Prostate gland (tissue), 2 donors: ENCODE data around the gene BPIFB3.
A peak's percentile ranks its signal among the peaks of the same experiment; 100 is the strongest.
"Not testable (repeated sequence)": the region's sequence is repeated elsewhere in the genome, so short reads cannot be mapped to it uniquely, and the experiment has no call there.

Experiments used
- POLR2A ChIP-seq: fragments of 450-650 bp; IDR thresholded peaks from one replicate; pipeline ENCODE4 v1.6.1; 2016; ENCODE audit warnings: antibody characterized with exemption, mild to moderate bottlenecking
- TF ChIP-seq, protein P1 (sequence below), 4 experiments: fragments of 200-600 bp in 2 of 4; fragments of 450-650 bp in 2 of 4; sonication (generic) in 2 of 4; IDR thresholded peaks; 1 replicate in 3 of 4; 2 replicates in 1 of 4; pipeline ENCODE4 v1.5.1; 2016 to 2019; ENCODE audit warnings: antibody characterized with exemption in 4 of 4, mild to moderate bottlenecking in 2 of 4, moderate library complexity in 2 of 4

DNA sequence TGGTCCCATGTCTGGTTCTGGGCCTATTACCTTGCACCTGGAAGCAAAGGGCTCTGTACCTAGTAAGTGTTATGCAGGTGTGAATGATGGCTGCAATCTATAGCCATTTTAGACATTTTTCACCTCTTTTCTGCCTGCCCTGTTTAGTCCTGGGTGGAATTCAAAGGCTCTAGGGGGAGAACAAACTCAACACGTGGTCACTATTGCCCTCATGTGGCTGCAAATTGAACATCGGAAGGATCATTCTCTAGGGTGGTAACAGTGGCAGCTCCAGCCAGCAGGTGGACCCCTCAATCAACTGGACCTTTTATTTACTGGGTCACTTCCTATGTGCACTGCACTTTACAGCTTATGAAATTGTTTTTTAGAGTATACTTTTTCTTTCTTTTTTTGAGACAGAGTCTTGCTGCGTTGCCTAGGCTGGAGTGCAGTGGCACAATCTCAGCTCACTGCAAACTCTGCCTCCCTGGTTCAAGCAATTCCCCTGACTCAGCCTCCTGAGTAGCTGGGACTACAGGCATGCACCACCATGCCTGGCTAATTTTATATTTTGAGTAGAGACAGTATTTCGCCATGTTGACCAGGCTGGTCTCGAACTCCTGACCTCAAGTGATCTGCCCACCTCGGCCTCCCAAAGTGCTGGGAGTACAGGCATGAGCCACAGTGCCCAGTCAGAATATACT is 42.3 kb downstream of the BPIFB3 start:
- not testable (repeated sequence) for TF ChIP-seq POLR2A
- TF ChIP-seq, protein P1, sequence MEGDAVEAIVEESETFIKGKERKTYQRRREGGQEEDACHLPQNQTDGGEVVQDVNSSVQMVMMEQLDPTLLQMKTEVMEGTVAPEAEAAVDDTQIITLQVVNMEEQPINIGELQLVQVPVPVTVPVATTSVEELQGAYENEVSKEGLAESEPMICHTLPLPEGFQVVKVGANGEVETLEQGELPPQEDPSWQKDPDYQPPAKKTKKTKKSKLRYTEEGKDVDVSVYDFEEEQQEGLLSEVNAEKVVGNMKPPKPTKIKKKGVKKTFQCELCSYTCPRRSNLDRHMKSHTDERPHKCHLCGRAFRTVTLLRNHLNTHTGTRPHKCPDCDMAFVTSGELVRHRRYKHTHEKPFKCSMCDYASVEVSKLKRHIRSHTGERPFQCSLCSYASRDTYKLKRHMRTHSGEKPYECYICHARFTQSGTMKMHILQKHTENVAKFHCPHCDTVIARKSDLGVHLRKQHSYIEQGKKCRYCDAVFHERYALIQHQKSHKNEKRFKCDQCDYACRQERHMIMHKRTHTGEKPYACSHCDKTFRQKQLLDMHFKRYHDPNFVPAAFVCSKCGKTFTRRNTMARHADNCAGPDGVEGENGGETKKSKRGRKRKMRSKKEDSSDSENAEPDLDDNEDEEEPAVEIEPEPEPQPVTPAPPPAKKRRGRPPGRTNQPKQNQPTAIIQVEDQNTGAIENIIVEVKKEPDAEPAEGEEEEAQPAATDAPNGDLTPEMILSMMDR (IDR thresholded peaks at IDR 0.05): peak in 3 of 4 experiments; percentile 59 to 74 (median 65)
